ENCODE results near the gene DGKQ.

The DGKQ gene

DNA sequence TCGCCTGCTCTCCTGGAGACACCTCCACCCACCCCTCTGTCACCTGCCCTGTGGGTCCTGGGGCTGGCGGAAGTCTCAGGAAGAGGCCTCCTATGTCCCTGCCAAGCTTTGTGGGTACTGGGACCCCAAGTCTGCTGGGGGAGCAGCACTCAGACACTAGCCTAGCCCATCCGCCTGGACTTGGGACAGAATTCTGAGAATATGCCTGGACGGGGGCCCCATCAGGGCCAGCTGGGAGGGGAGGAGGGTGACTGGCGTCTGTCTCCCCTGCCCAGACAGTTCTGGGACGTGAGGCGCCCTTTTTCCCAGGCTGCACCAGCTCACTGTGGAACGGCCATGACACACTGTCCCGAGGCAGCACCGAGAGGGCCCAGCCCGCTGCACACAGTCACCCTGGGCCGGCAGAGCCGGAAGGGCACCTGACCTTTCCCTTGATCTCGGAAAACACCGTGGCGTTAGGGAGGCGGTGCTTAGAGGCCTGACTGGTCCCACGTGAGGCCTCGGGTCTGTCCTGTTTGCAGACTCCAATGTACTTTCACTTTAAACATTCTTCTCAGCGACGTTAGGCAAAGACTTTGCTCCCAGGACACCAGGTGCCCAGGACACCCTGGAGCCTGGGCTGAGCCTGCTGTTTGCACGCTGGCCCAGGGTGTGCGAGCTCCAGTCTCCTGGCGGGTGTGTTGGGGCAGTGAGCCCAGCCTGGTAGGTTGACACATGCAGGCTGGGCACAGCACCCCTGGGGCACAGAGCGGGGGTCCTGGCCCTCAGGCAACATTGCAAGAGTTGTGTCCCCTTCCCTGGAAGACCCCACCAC is 19.1 kb upstream of the DGKQ start:
- peak overlapping the region; percentile 28; the same call in 1 of the 2 replicates for H3K4me3 ChIP-seq (replicated peaks; ENCODE audit: low read depth, low read length)
- no peaks in the 10 kb centered on the region; the same call in none of the 2 replicates for H3K36me3 ChIP-seq (ENCODE audit: control insufficient read depth, insufficient read depth, low read length)
- no peak for TF ChIP-seq CTCF (IDR thresholded peaks at IDR 0.05; ENCODE audit: insufficient read depth, low read length, poor library complexity, severe bottlenecking)
- no peak for DNase-seq (ENCODE audit: extremely low read depth, insufficient read length)
- H3K27me3 ChIP-seq (replicated peaks; ENCODE audit: control insufficient read depth, insufficient read depth, low read length): no peaks in the 10 kb centered on the region; the same call in 1 of the 2 replicates

DNA sequence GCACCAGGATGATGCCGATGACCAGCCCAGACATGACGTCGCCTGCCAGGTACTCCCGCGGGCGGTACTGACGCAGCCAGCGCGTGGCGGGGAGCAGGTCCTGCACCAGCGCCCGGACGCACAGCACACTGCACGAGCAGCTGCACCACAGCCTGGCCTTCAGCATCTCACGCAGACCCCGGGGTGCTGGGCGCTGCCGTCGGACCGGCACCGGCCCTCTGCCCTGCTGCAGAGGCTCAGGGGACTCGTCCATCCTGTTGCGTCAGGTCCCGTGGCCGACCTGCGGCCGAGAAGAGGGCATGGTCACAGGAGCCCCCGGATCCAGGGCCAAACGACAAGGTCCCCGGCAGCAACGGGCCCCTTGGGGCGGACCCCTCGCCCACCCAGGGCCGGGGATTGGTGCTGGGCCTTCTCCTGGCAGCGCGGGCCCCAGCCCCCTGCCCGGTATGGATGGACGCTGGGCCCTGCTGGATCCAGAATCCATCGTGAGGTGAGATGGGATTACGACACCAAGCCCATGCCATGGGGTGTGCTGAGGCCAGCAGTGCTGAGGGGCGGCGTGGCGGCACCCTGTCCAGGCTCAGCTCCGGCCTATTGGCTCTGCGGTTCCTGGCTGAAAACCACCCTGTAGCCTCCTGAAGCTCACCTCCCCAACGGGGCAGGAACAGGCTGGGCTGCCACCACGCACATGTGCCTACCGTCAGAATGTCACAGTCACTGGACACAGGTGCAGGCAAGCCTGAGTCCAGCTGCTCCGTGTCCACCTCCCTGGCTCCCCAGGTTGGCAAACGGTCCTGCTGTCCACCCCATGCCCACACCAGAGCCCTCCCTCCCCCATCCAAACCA is 18.3 kb upstream of the DGKQ start:
- no peak for TF ChIP-seq CTCF (IDR thresholded peaks at IDR 0.05; ENCODE audit: insufficient read depth, low read length, poor library complexity, severe bottlenecking)

DNA sequence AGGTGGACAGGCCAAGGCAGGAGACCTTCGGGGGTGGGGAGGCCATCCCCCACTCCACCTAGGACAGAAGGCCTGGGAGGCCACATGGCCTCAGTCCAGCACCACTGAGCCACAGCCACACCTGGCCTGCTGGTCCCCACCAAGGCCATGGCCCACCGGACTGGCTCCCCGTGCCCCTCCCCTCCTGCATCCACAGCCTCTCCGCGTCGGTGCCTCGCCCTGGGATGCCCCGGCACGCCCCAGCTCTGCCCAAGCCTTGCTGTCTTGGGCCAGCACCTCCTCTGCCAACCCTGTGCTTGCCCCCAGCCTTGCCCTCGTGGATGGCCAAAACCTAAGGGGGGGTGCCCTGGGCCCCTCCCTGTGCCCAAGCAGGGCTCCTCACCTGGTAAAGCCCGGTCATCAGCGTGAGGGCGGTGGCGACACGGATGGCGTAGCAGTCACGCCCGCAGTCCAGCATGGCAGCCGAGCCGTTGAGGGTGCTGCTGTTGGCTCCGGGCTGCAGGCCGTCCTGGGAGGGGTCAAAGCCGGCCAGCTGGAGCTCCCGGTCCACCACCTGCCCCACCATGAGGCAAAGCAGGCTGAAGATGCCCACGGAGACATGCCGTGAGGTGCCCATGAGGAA is 17.5 kb upstream of the DGKQ start:
- H3K4me3 ChIP-seq (replicated peaks; ENCODE audit: low read depth, low read length): no peak overlapping the region
- no peak for DNase-seq (ENCODE audit: extremely low read depth, insufficient read length)
- no peaks in the 10 kb centered on the region for H3K27me3 ChIP-seq (replicated peaks; ENCODE audit: control insufficient read depth, insufficient read depth, low read length)
- no peak for TF ChIP-seq CTCF (IDR thresholded peaks at IDR 0.05; ENCODE audit: insufficient read depth, low read length, poor library complexity, severe bottlenecking)
- H3K36me3 ChIP-seq (ENCODE audit: control insufficient read depth, insufficient read depth, low read length): no peaks in the 10 kb centered on the region; the same call in none of the 2 replicates

More for the DNA sequence above, 18.3 kb upstream of the DGKQ start:
- no peak for DNase-seq (ENCODE audit: extremely low read depth, insufficient read length)
- H3K4me3 ChIP-seq (replicated peaks; ENCODE audit: low read depth, low read length): no peak overlapping the region
- no peaks in the 10 kb centered on the region; the same call in none of the 2 replicates for H3K36me3 ChIP-seq (ENCODE audit: control insufficient read depth, insufficient read depth, low read length)
- H3K27me3 ChIP-seq (replicated peaks; ENCODE audit: control insufficient read depth, insufficient read depth, low read length): no peaks in the 10 kb centered on the region; the same call in 1 of the 2 replicates

DNA sequence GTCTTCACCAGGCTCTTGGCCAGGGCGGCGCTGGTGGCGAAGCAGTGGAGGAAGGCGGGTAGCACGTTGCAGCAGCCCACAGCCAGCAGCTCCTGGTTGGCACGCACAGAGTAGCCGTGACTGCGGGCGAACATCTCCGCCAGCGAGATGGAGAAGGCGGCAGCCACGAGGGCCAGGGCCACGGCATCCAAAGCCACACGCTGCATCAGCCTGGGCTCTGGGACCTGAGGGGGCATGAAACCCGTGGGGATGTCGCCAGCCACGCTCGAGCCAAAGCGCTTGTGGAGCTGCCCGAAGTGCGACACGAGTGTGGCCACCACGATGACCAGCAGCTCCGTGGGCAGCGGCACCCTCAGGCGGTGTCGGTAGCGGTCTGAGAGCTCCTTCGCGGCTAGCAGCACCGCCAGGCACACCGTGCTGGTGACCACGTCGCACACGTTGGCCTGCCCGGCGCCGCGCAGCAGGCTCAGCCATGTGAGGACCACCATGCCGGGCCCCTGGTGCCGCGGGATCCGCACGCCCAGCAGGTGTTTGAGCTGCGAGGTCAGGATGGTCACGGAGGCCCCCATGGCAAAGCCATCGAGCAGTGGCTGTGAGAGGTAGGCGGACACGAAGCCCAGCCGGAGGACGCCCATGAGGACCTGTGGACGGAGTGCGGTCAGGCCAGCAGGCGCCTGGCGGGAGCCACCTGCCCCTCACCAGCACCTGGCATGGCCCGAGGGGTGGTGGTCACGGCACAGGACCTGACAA is 16.5 kb upstream of the DGKQ start:
- Histone ChIP-seq H3K36me3 (ENCODE audit: control insufficient read depth, insufficient read depth, low read length) (no peaks in the 10 kb centered on the region; the same call in none of the 2 replicates), H3K27me3 (replicated peaks; ENCODE audit: control insufficient read depth, insufficient read depth, low read length) (no peaks in the 10 kb centered on the region), H3K4me3 (replicated peaks; ENCODE audit: low read depth, low read length) (no peak overlapping the region)
- DNase-seq (ENCODE audit: extremely low read depth, insufficient read length): no peak
- no peak for TF ChIP-seq CTCF (IDR thresholded peaks at IDR 0.05; ENCODE audit: insufficient read depth, low read length, poor library complexity, severe bottlenecking)

Data from GM06990 (cell line).